SU-DHL-6 (cell line): Measurements from ENCODE around the gene DIAPH2.

Source experiments
- CTCF ChIP-seq: fragments of 200-600 bp; sonication (generic); IDR thresholded peaks from one replicate; pipeline ENCODE4 v1.5.1; 2017; ENCODE audit warnings: antibody characterized with exemption, mild to moderate bottlenecking, low read length, moderate library complexity; ENCODE audit not compliant: insufficient read depth, poor library complexity, severe bottlenecking
- EZH2phosphoT487 ChIP-seq: fragments of 200-600 bp; sonication (generic), shearing (Covaris generic); conservative IDR thresholded peaks from 2 replicates; pipeline ENCODE4 v1.6.1; 2018; ENCODE audit warnings: mild to moderate bottlenecking, antibody characterized with exemption, low read length, moderate library complexity, mixed read lengths

- no peak for TF ChIP-seq CTCF
- TF ChIP-seq EZH2phosphoT487, result no peak
Measured at GRCh38 chrX:97102938-97103337, 418.3 kb downstream of the DIAPH2 start.
